ENCODE measurements around the gene SRSF5. TPM values are rescaled to one million over a fixed set of nuclear protein-coding genes. Genes with fewer than 3 reads are reported as not detected.
"Not testable (repeated sequence)": the region's sequence is repeated elsewhere in the genome, so short reads cannot be mapped to it uniquely, and the experiment has no call there.

Gene SRSF5
- total and polyA plus RNA-seq, 2 of the 8 experiments (the other 6 are each of a cell fraction or from before 2014, with no cell fraction given): 101 to 238 TPM

DNA sequence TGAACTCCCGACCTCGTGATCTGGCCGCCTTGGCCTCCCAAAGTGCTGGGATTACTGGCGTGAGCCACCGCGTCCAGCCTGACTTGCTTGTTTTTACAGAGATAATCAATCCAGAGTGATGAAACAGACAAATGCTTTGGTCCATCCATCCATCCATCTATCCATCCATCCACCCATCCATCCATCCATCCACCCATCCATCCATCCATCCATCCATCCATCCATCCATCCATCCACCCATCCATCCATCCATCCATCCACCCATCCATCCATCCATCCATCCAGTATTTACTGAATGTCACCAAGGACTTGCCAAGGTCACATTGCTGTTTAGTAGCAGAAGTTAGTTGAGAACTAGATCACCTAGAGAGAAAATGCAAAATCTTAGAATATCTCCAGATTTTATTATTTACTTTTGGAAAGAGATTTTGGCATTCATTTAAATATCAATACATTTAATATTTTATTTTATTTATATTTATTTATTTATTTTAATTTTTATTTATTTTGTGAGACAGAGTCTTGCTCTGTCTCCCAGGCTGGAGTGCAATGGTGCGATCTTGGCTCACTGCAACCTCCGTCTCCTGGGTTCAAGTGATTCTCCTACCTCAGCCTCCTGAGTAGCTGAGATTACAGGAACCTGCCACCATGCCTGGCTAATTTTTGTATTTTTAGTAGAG is 34.9 kb upstream of the SRSF5 start:
- ChIA-PET CTCF (ENCODE audit: partially characterized antibody) (interaction anchor here (0.7 to 2.8 kb wide), 8 partner anchors 13 to 783 kb away, joined by 3 to 10 read pairs (median 3); no protein-coding TSS in a partner anchor), POLR2A (ENCODE audit: partially characterized antibody) (interaction anchor here (2.2 kb wide), 1 partner anchor 35 kb away, joined by 11 read pairs; the partner anchor contains the start of gene SRSF5)
- not testable (repeated sequence) for H2BK12ac ChIP-seq (ENCODE audit: low read depth, low read length); H4K5ac ChIP-seq (ENCODE audit: insufficient read length, low read depth, low read length); H3K23me2 ChIP-seq (ENCODE audit: low read depth, low read length); H2AK5ac ChIP-seq (ENCODE audit: low read depth, low read length); H3K79me2 ChIP-seq (ENCODE audit: control insufficient read depth in 1 of 2, insufficient read depth in 2 of 2, low read length in 2 of 2); H2BK120ac ChIP-seq (replicated peaks; ENCODE audit: low read depth, low read length); H4K8ac ChIP-seq (ENCODE audit: extremely low read depth, insufficient read depth, low read length); H3K14ac ChIP-seq (ENCODE audit: insufficient read length); H3K23ac ChIP-seq (ENCODE audit: insufficient read length); H2AFZ ChIP-seq (ENCODE audit: low read length); H3K4me1 ChIP-seq (replicated peaks in 1 of 4; ENCODE audit: control insufficient read depth in 3 of 4, insufficient read depth in 4 of 4, low read length in 3 of 4); H4K20me1 ChIP-seq (replicated peaks in 1 of 2; ENCODE audit: control insufficient read depth in 1 of 2, insufficient read depth in 2 of 2, low read length in 2 of 2); H3K4me2 ChIP-seq (ENCODE audit: insufficient read depth in 1 of 2, low read depth in 2 of 2, low read length in 2 of 2); H2BK5ac ChIP-seq (ENCODE audit: low read depth, low read length); DNase-seq (ENCODE audit: low read depth in 1 of 2, low spot score in 2 of 2); H3K18ac ChIP-seq (ENCODE audit: extremely low read depth, low read length); H3K4me3 ChIP-seq (ENCODE audit: extremely low read depth in 1 of 4, insufficient read depth in 2 of 4, low read depth in 3 of 4, low read length in 4 of 4); H3K56ac ChIP-seq (replicated peaks; ENCODE audit: insufficient read length, low read depth, low read length); H4K91ac ChIP-seq (replicated peaks; ENCODE audit: insufficient read length, low read length); H2BK20ac ChIP-seq (ENCODE audit: low read length); H3K36me3 ChIP-seq (ENCODE audit: control insufficient read depth in 2 of 4, insufficient read depth in 4 of 4, low read length in 3 of 4); H3K27me3 ChIP-seq (replicated peaks in 1 of 4; ENCODE audit: control insufficient read depth in 3 of 4, extremely low read depth in 1 of 4, insufficient read depth in 3 of 4, low read length in 3 of 4); H3K79me1 ChIP-seq (ENCODE audit: low read depth, low read length); H3K9me3 ChIP-seq (ENCODE audit: insufficient read depth in 2 of 2, low read depth in 1 of 2, low read length in 1 of 2); H3K9ac ChIP-seq (replicated peaks in 1 of 4; ENCODE audit: extremely low read depth in 1 of 4, low read depth in 3 of 4, low read length in 3 of 4); H3K4ac ChIP-seq (replicated peaks; ENCODE audit: insufficient read length, low read depth, low read length); FAIRE-seq; H3K27ac ChIP-seq (ENCODE audit: low read depth, low read length); H2BK15ac ChIP-seq (ENCODE audit: low read length)
- 95% methylated on average over 8 of the region's 8 CpGs; no CpG with 5 or more reads in 1 of the 2 experiments for WGBS, 2 experiments (ENCODE audit: extremely low coverage in 1 of 2, insufficient coverage in 1 of 2, insufficient read length in 1 of 2, insufficient replicate concordance in 2 of 2, low coverage in 1 of 2, low lambda C conversion rate in 2 of 2, missing lambda C conversion rate in 1 of 2)

DNA sequence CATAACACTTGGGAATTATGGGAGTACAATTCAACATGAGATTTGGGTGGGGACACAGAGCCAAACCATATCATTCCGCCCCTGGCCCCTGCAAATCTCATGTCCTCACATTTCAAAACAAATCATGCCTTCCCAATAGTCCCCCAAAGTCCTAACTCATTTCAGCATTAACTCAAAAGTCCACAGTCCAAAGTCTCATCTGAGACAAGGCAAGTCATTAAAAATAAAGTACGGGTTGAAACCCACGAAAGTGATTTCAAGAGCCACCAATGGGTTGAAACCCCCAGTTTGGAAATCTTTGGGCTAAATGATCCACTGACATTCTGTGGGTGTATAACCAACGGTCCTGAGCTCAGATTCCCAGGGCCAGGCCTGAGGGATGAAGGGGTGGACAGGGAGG is 30.5 kb upstream of the SRSF5 start:
- not testable (repeated sequence) for H3K4me1 ChIP-seq (replicated peaks in 1 of 4; ENCODE audit: control insufficient read depth in 3 of 4, insufficient read depth in 4 of 4, low read length in 3 of 4); FAIRE-seq; H3K4me3 ChIP-seq (ENCODE audit: extremely low read depth in 1 of 4, insufficient read depth in 2 of 4, low read depth in 3 of 4, low read length in 4 of 4); H3K9me3 ChIP-seq (ENCODE audit: insufficient read depth in 2 of 2, low read depth in 1 of 2, low read length in 1 of 2); H3K79me1 ChIP-seq (ENCODE audit: low read depth, low read length); H4K20me1 ChIP-seq (replicated peaks in 1 of 2; ENCODE audit: control insufficient read depth in 1 of 2, insufficient read depth in 2 of 2, low read length in 2 of 2); H2BK20ac ChIP-seq (ENCODE audit: low read length); H4K5ac ChIP-seq (ENCODE audit: insufficient read length, low read depth, low read length); H2BK15ac ChIP-seq (ENCODE audit: low read length); H2BK5ac ChIP-seq (ENCODE audit: low read depth, low read length); H3K23ac ChIP-seq (ENCODE audit: insufficient read length); H3K27me3 ChIP-seq (replicated peaks in 1 of 4; ENCODE audit: control insufficient read depth in 3 of 4, extremely low read depth in 1 of 4, insufficient read depth in 3 of 4, low read length in 3 of 4); H2BK12ac ChIP-seq (ENCODE audit: low read depth, low read length); H3K18ac ChIP-seq (ENCODE audit: extremely low read depth, low read length); H3K4me2 ChIP-seq (ENCODE audit: insufficient read depth in 1 of 2, low read depth in 2 of 2, low read length in 2 of 2); H2AFZ ChIP-seq (ENCODE audit: low read length); H2AK5ac ChIP-seq (ENCODE audit: low read depth, low read length); H2BK120ac ChIP-seq (replicated peaks; ENCODE audit: low read depth, low read length); H3K36me3 ChIP-seq (ENCODE audit: control insufficient read depth in 2 of 4, insufficient read depth in 4 of 4, low read length in 3 of 4); DNase-seq (ENCODE audit: low read depth in 1 of 2, low spot score in 2 of 2); H3K79me2 ChIP-seq (ENCODE audit: control insufficient read depth in 1 of 2, insufficient read depth in 2 of 2, low read length in 2 of 2); H3K4ac ChIP-seq (replicated peaks; ENCODE audit: insufficient read length, low read depth, low read length); H3K9ac ChIP-seq (replicated peaks in 1 of 4; ENCODE audit: extremely low read depth in 1 of 4, low read depth in 3 of 4, low read length in 3 of 4); H3K23me2 ChIP-seq (ENCODE audit: low read depth, low read length); H4K8ac ChIP-seq (ENCODE audit: extremely low read depth, insufficient read depth, low read length); H4K91ac ChIP-seq (replicated peaks; ENCODE audit: insufficient read length, low read length); H3K27ac ChIP-seq (ENCODE audit: low read depth, low read length); H3K14ac ChIP-seq (ENCODE audit: insufficient read length); H3K56ac ChIP-seq (replicated peaks; ENCODE audit: insufficient read length, low read depth, low read length)
- 94% methylated on average over 4 of the region's 4 CpGs; no CpG with 5 or more reads in 1 of the 2 experiments for WGBS, 2 experiments (ENCODE audit: extremely low coverage in 1 of 2, insufficient coverage in 1 of 2, insufficient read length in 1 of 2, insufficient replicate concordance in 2 of 2, low coverage in 1 of 2, low lambda C conversion rate in 2 of 2, missing lambda C conversion rate in 1 of 2)
- ChIA-PET CTCF (ENCODE audit: partially characterized antibody) (interaction anchor here (2.2 kb wide), 1 partner anchor 10 kb away, joined by 7 read pairs; no protein-coding TSS in a partner anchor), POLR2A (ENCODE audit: partially characterized antibody) (interaction anchor here (0.7 kb wide), 1 partner anchor 9 kb away, joined by 3 read pairs; no protein-coding TSS in a partner anchor)

Data from H1 (cell line).